ENCODE results near the gene GDPD3.
"Not testable (repeated sequence)": the region's sequence is repeated elsewhere in the genome, so short reads cannot be mapped to it uniquely, and the experiment has no call there.

The GDPD3 gene

GRCh38 chr16:30116291-30117207 is 3.2 kb upstream of the GDPD3 start:
- intact Hi-C loops (cut with DNase I; ENCODE audit: low total_unique reads): no loop called here
- Histone ChIP-seq H3K27ac (no peak overlapping the region), H3K36me3 (peaks cover 69 to 100% (median 84%) of the 10 kb centered on the region in 3 donors)

GRCh38 chr16:30115238-30115637 is 1.9 kb upstream of the GDPD3 start:
- H3K9me3 ChIP-seq: no peaks in the 10 kb centered on the region
- DNase-seq: no peak
- peaks cover 0 to 7% (median 0%) of the 10 kb centered on the region in 4 donors for H3K4me1 ChIP-seq
- TF ChIP-seq, protein P1, sequence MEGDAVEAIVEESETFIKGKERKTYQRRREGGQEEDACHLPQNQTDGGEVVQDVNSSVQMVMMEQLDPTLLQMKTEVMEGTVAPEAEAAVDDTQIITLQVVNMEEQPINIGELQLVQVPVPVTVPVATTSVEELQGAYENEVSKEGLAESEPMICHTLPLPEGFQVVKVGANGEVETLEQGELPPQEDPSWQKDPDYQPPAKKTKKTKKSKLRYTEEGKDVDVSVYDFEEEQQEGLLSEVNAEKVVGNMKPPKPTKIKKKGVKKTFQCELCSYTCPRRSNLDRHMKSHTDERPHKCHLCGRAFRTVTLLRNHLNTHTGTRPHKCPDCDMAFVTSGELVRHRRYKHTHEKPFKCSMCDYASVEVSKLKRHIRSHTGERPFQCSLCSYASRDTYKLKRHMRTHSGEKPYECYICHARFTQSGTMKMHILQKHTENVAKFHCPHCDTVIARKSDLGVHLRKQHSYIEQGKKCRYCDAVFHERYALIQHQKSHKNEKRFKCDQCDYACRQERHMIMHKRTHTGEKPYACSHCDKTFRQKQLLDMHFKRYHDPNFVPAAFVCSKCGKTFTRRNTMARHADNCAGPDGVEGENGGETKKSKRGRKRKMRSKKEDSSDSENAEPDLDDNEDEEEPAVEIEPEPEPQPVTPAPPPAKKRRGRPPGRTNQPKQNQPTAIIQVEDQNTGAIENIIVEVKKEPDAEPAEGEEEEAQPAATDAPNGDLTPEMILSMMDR (IDR thresholded peaks at IDR 0.05): no peak
- H3K4me3 ChIP-seq: no peak overlapping the region
- peaks cover 73 to 100% (median 94%) of the 10 kb centered on the region in 3 donors for H3K36me3 ChIP-seq
- intact Hi-C loops (cut with DNase I; ENCODE audit: low total_unique reads): no loop called here
- H3K27me3 ChIP-seq: no peaks in the 10 kb centered on the region
- no peak overlapping the region for H3K27ac ChIP-seq

More at GRCh38 chr16:30116291-30117207, 3.2 kb upstream of the GDPD3 start:
- Histone ChIP-seq H3K4me3 (no peak overlapping the region), H3K27me3 (no peaks in the 10 kb centered on the region), H3K4me1 (peaks cover 0 to 10% (median 4%) of the 10 kb centered on the region in 4 donors), H3K9me3 (no peaks in the 10 kb centered on the region)
- no peak for DNase-seq
- TF ChIP-seq, protein P1 (IDR thresholded peaks at IDR 0.05): no peak

DNA sequence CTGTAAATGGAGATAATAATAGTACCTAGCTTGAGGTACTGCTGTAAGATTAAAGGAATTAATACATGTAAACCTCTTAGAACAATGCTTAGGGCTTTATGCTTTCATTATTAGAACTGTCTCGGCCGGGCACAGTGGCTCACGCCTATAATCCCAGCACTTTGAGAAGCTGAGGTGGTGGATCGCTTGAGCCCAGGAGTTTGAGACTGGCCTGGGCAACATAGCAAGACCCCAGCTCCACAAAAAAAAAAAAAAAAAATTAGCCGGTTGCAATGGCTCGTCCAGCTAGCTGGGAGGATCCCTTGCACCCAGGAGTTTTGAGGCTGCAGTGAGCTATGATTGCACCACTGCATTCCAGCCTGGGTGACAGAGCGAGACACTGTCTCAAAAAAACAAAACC is 1.5 kb upstream of the GDPD3 start:
- H3K27ac ChIP-seq; intact Hi-C loops (cut with DNase I; ENCODE audit: low total_unique reads): not testable (repeated sequence)
- H3K36me3 ChIP-seq: peaks cover 74 to 100% (median 94%) of the 10 kb centered on the region in 3 donors

DNA sequence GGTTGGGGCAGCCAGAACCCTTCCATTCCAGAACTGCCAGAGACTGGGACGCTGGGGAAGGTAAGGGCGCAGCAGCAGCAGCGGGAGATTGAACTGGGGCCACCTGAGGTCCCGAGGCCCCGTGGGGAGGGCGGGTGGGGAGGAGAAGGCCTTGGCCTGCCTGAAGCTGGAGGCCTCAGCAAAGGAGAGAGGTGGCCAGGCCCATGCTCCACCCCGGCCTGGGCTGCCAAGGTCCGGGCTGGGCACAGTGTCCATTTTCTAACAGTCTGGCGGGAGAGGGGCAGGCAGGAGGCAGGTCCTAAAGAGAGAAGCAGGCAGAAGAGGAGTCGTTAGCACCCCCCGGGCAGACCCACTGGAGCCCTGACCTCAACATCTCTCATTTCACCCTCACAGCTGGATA is 1.1 kb upstream of the GDPD3 start:
- intact Hi-C loops (cut with DNase I; ENCODE audit: low total_unique reads): no loop called here
- DNase-seq: no peak
- Histone ChIP-seq H3K27ac (no peak overlapping the region), H3K9me3 (no peaks in the 10 kb centered on the region), H3K27me3 (no peaks in the 10 kb centered on the region), H3K36me3 (peaks cover 71 to 100% (median 93%) of the 10 kb centered on the region in 3 donors), H3K4me1 (peaks cover 0 to 7% (median 0%) of the 10 kb centered on the region in 4 donors), H3K4me3 (no peak overlapping the region)
- TF ChIP-seq, protein P1 (IDR thresholded peaks at IDR 0.05): no peak

More for the DNA sequence above, 1.5 kb upstream of the GDPD3 start:
- H3K9me3 ChIP-seq, DNase-seq, H3K27me3 ChIP-seq, H3K4me3 ChIP-seq, H3K4me1 ChIP-seq: not testable (repeated sequence)

GRCh38 chr16:30113711-30114333 is 485 bp upstream of the GDPD3 start:
- H3K27me3 ChIP-seq: no peaks in the 10 kb centered on the region
- H3K9me3 ChIP-seq: no peaks in the 10 kb centered on the region
- no peak for DNase-seq
- intact Hi-C loops (cut with DNase I; ENCODE audit: low total_unique reads): no loop called here
- no peak overlapping the region for H3K4me3 ChIP-seq
- no peak overlapping the region for H3K27ac ChIP-seq
- peaks cover 0 to 7% (median 0%) of the 10 kb centered on the region in 4 donors for H3K4me1 ChIP-seq
- H3K36me3 ChIP-seq: peaks cover 67 to 96% (median 87%) of the 10 kb centered on the region in 3 donors
- TF ChIP-seq, protein P1 (IDR thresholded peaks at IDR 0.05): no peak
